GM12878 (cell line): ENCODE results near the gene CYP26B1.

ENCODE experiments used
- NFYB ChIP-seq: IDR thresholded peaks from 2 replicates; pipeline ENCODE4 v1.6.1; 2011; ENCODE audit warnings: low read depth, mild to moderate bottlenecking, low read length, improper control_type of control experiment, moderate library complexity; ENCODE audit not compliant: insufficient read depth
- POLR2AphosphoS5 ChIP-seq: IDR thresholded peaks from 2 replicates; pipeline ENCODE4 v1.6.1; 2011; ENCODE audit warnings: mild to moderate bottlenecking, low read length, inconsistent platforms
- RCOR1 ChIP-seq: conservative IDR thresholded peaks from 2 replicates; pipeline ENCODE4 v1.6.1; 2012; ENCODE audit warnings: low read depth, low read length, improper control_type of control experiment
- SUZ12 ChIP-seq: fragments of 200-600 bp; sonication (generic); IDR thresholded peaks from one replicate; pipeline ENCODE4 v1.6.1; 2018; ENCODE audit warnings: antibody characterized with exemption, mild to moderate bottlenecking; ENCODE audit not compliant: unreplicated experiment
- ZNF274 ChIP-seq: IDR thresholded peaks from one replicate; pipeline ENCODE4 v1.8.0; 2011; ENCODE audit not compliant: insufficient read length, insufficient read depth
- TF ChIP-seq, protein P1 (sequence below): IDR thresholded peaks from 2 replicates; pipeline ENCODE4 v1.6.1; 2011; ENCODE audit warnings: low read depth, low read length, improper control_type of control experiment, borderline replicate concordance

DNA sequence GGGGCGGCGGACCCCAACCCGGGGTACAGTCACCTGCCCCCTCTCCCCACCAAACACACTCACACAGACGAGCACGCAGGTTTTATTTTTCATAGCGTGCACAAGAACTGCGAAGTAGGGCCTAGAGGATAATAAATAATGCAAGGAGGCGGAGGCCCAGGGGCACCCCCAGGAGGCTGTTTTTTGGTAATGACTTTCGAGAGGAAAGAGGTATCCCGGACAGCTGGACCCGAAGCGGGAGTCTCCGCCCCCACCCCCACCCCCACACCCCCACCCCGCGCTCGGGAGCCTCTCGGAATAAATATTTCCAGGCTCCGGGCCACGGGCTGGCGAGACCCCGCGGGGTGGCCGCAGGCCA is 3.4 kb downstream of the CYP26B1 start:
- TF ChIP-seq, protein P1, sequence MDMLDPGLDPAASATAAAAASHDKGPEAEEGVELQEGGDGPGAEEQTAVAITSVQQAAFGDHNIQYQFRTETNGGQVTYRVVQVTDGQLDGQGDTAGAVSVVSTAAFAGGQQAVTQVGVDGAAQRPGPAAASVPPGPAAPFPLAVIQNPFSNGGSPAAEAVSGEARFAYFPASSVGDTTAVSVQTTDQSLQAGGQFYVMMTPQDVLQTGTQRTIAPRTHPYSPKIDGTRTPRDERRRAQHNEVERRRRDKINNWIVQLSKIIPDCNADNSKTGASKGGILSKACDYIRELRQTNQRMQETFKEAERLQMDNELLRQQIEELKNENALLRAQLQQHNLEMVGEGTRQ = no peak
- no peak for TF ChIP-seq SUZ12
- no peak for TF ChIP-seq ZNF274
- no peak for TF ChIP-seq POLR2AphosphoS5
- no peak for TF ChIP-seq NFYB
- TF ChIP-seq RCOR1 = no peak
